HUES48 (cell line): ENCODE measurements around the gene ACOT7.

Experiments used
- H3K27ac ChIP-seq: one replicate; pipeline ENCODE4 v1.7.0; 2013; ENCODE audit warnings: low read depth, low read length, inconsistent platforms
- H3K27me3 ChIP-seq: 2 replicates; pipeline ENCODE4 v1.6.1; 2013; ENCODE audit warnings: mild to moderate bottlenecking, low read length; ENCODE audit not compliant: control insufficient read depth, insufficient read depth
- H3K36me3 ChIP-seq: 2 replicates; pipeline ENCODE4 v1.6.1; 2013; ENCODE audit warnings: low read length; ENCODE audit not compliant: control insufficient read depth, insufficient read depth
- H3K4me1 ChIP-seq: 2 replicates; pipeline ENCODE4 v1.6.1; 2013; ENCODE audit warnings: mild to moderate bottlenecking, low read length; ENCODE audit not compliant: control insufficient read depth, insufficient read depth
- H3K4me3 ChIP-seq: 2 replicates; pipeline ENCODE4 v1.5.1; 2013; ENCODE audit warnings: mild to moderate bottlenecking, low read depth, low read length
- H3K9ac ChIP-seq: 2 replicates; pipeline ENCODE4 v1.6.1; 2013; ENCODE audit warnings: mild to moderate bottlenecking, low read depth, low read length, moderate library complexity
- H3K9me3 ChIP-seq: 2 replicates; pipeline ENCODE4 v1.6.1; 2013; ENCODE audit warnings: low read length; ENCODE audit not compliant: control insufficient read depth, insufficient read depth

ACOT7 gene

GRCh38 chr1:6251681-6252373 is 141.7 kb downstream of the ACOT7 start:
- H3K4me1 ChIP-seq = peaks cover 4% of the 10 kb centered on the region; the same call in 1 of the 2 replicates
- H3K27ac ChIP-seq = no peak overlapping the region
- H3K9me3 ChIP-seq = no peaks in the 10 kb centered on the region
- peaks cover 3% of the 10 kb centered on the region; the same call in 1 of the 2 replicates for H3K36me3 ChIP-seq
- no peak overlapping the region for H3K4me3 ChIP-seq
- H3K27me3 ChIP-seq = peaks cover 56% of the 10 kb centered on the region
- H3K9ac ChIP-seq = no peak overlapping the region

- Histone ChIP-seq H3K9ac (no peak overlapping the region), H3K4me1 (peaks cover 4% of the 10 kb centered on the region; the same call in 1 of the 2 replicates), H3K27ac (no peak overlapping the region), H3K36me3 (peaks cover 3% of the 10 kb centered on the region; the same call in 1 of the 2 replicates), H3K27me3 (peaks cover 56% of the 10 kb centered on the region), H3K9me3 (no peaks in the 10 kb centered on the region), H3K4me3 (no peak overlapping the region)
These were observed 142.3 kb downstream of the ACOT7 start for GRCh38 chr1:6251233-6251632.

- H3K36me3 ChIP-seq = peaks cover 3% of the 10 kb centered on the region; the same call in 1 of the 2 replicates
- peaks cover 4% of the 10 kb centered on the region; the same call in 1 of the 2 replicates for H3K4me1 ChIP-seq
- peaks cover 56% of the 10 kb centered on the region for H3K27me3 ChIP-seq
- H3K9me3 ChIP-seq = no peaks in the 10 kb centered on the region
- peak overlapping the region; percentile 45; the same call in 1 of the 2 replicates for H3K4me3 ChIP-seq
- no peak overlapping the region for H3K27ac ChIP-seq
- no peak overlapping the region for H3K9ac ChIP-seq
These were observed 143.6 kb downstream of the ACOT7 start for GRCh38 chr1:6249739-6250689.

GRCh38 chr1:6248932-6249738 is 144.4 kb downstream of the ACOT7 start:
- Histone ChIP-seq H3K27me3 (peaks cover 56% of the 10 kb centered on the region), H3K36me3 (no peaks in the 10 kb centered on the region), H3K9me3 (no peaks in the 10 kb centered on the region), H3K4me1 (peaks cover 4% of the 10 kb centered on the region; the same call in 1 of the 2 replicates), H3K9ac (no peak overlapping the region), H3K4me3 (peak overlapping the region; percentile 45; the same call in 1 of the 2 replicates), H3K27ac (no peak overlapping the region)

- Histone ChIP-seq H3K9me3 (no peaks in the 10 kb centered on the region), H3K4me3 (no peak overlapping the region), H3K27me3 (peaks cover 60% of the 10 kb centered on the region), H3K27ac (no peak overlapping the region), H3K4me1 (peaks cover 9% of the 10 kb centered on the region; the same call in 1 of the 2 replicates), H3K36me3 (no peaks in the 10 kb centered on the region), H3K9ac (no peak overlapping the region)
These were observed 145.3 kb downstream of the ACOT7 start for GRCh38 chr1:6248161-6248776.

- no peak overlapping the region for H3K9ac ChIP-seq
- H3K27me3 ChIP-seq = peaks cover 66% of the 10 kb centered on the region
- no peak overlapping the region for H3K27ac ChIP-seq
- no peaks in the 10 kb centered on the region for H3K9me3 ChIP-seq
- no peak overlapping the region for H3K4me3 ChIP-seq
- H3K4me1 ChIP-seq = peaks cover 13% of the 10 kb centered on the region; the same call in 1 of the 2 replicates
- no peaks in the 10 kb centered on the region for H3K36me3 ChIP-seq
These were observed 145.9 kb downstream of the ACOT7 start for GRCh38 chr1:6247651-6248050.

- Histone ChIP-seq H3K4me1 (peaks cover 13% of the 10 kb centered on the region; the same call in 1 of the 2 replicates), H3K9ac (no peak overlapping the region; the same call in 1 of the 2 replicates), H3K27ac (peak overlapping the region; percentile 46), H3K4me3 (peak overlapping the region; percentile 69), H3K36me3 (no peaks in the 10 kb centered on the region), H3K9me3 (no peaks in the 10 kb centered on the region), H3K27me3 (peaks cover 58% of the 10 kb centered on the region)
These were observed 146.8 kb downstream of the ACOT7 start for GRCh38 chr1:6246497-6247467.

- H3K36me3 ChIP-seq = no peaks in the 10 kb centered on the region
- H3K4me3 ChIP-seq = peak overlapping the region; percentile 69
- H3K27ac ChIP-seq = peak overlapping the region; percentile 75
- peaks cover 19% of the 10 kb centered on the region for H3K4me1 ChIP-seq
- H3K9me3 ChIP-seq = no peaks in the 10 kb centered on the region
- peaks cover 50% of the 10 kb centered on the region for H3K27me3 ChIP-seq
- no peak overlapping the region; the same call in 1 of the 2 replicates for H3K9ac ChIP-seq
These were observed 147.6 kb downstream of the ACOT7 start for GRCh38 chr1:6245869-6246496.
